Lung microvascular endothelial cell (primary cell): Measurements from ENCODE around the gene GFPT2. TPM values are rescaled to one million over a fixed set of nuclear protein-coding genes. Genes with fewer than 3 reads are reported as not detected.

Experiments
- DNase-seq, 2 donors: peaks; one replicate each; pipeline versions ENCODE4 v3.0.0 to v3.0.0-alpha.2; 2010; ENCODE audit warnings: low read depth in 2 of 2
- total RNA-seq: library from RNA; depleted of rRNA; stranded (reverse); fragments of >200 nt; gene quantifications from 2 replicates; pipeline ENCODE4 v1.2.1, GENCODE V29; 2014

The GFPT2 gene
- total RNA-seq, 1 donor from 2014 or later = 0.79 TPM

DNA sequence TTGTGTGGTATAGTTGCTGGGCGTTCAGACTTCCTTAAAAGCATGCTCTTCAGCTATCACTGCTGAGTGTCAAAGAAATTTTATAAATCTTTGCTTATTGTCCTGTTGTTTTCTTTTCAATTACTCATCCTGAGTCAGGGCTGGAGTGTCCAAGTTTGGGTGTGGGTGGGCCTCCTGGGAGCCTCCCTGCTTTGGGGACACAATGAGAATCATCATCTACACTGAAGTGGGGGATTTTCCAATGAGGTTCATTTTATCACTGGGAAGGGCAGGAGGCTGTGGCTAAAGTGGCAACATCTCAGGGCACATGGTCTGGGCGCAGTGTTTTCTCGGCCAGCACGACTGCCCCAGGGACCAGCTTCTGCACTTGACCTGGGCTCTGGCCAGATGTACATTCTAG is 19.5 kb downstream of the GFPT2 start:
- DNase-seq = peak in 1 of 2 donors; percentile 66

- DNase-seq = no peak
Measured at GRCh38 chr5:180332861-180333260, 20.3 kb downstream of the GFPT2 start.

DNA sequence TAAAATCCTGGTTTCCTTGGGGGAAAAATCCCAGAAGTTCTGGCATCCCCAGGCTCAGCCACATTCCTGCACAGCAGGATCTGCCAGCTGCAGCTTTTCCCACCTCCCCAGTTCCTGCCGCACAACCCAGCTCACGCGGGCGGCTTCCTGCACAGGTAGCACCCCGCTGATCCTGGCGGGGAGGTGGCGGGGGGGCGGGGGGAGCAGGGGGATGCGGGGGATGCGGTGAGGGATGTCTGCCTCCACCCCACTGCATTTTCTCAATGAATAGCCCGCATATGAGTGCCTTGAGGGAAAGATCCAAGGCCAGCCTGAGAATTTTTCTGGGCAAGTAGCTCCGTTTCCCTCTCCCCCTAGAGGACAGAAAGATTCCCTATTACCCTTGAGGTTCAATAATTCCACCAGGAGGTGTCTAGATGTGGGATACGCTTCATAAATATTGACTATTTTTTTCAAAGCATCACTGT is 21.1 kb downstream of the GFPT2 start:
- no peak for DNase-seq

GRCh38 chr5:180331647-180331950 is 21.5 kb downstream of the GFPT2 start:
- DNase-seq = no peak

- DNase-seq = peak in 1 of 2 donors; percentile 94
Measured at GRCh38 chr5:180330810-180331646, 22.1 kb downstream of the GFPT2 start.

DNA sequence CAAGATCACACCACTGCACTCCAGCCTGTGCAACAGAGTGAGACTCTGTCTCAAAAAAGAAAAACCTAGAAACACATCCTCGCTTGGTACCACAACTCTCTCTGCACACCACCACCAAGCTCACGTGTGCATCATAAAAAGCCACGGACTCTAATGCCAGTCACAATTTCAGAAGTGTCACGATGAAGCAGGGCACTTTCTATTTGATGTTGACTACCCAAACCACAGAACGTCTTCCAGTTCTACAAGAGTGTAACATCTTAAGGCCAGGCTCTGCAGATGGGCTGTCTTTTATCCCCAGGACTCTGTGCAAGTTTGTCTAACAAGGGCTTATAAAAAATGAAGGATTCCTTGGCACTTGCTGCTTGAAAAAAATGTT is 22.9 kb downstream of the GFPT2 start:
- no peak for DNase-seq

DNA sequence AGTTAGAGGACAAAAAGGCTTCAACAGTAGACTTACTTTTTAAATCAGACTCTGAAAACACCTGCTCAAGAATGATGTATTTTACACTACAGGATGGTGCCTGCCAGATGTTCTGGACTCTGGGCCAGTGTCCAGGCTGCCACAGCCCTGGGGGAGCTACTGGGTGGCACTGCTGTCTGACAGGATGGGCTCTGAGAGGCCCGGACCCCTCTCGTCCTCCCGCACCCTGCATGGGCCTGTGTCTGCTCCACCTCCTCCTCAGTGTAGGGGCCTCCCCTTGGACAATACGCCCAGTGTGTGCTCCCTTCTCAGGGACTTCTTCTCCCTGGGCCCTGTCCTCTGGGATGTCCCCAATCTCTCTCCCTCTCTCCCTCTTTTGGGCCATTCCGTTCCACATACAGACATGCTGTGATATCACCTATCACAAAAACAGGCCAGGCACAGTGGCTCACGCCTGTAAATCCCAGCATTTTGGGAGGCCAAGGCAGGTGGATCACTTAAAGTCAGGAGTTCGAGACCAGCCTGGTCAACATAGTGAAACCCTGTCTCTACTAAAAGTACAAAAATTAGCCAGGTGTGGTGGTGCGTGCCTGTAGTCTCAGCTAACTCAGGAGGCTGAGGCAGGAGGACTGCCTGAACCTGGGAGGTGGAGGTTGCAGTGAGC is 23.4 kb downstream of the GFPT2 start:
- DNase-seq = no peak

DNA sequence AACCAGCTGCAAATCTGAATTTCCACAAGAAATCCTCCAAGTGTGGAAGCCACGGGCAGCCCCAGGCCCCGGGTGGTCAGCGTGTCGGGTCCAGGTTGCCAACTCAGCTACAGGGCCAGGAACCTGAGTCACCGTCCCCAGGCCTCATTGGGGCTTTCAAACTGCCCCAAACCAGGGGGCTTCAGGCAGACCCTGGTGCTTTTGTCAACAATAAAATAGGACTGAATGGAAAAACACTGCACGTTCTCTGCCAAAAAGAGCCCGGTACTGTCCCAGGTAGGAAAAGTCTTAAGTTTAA is 24.0 kb downstream of the GFPT2 start:
- DNase-seq = no peak

- peak; percentile 83 to 84 for DNase-seq
Measured at GRCh38 chr5:180328296-180329137, 24.6 kb downstream of the GFPT2 start.

- DNase-seq = no peak
Measured at GRCh38 chr5:180326989-180327565, 26.1 kb downstream of the GFPT2 start.

DNA sequence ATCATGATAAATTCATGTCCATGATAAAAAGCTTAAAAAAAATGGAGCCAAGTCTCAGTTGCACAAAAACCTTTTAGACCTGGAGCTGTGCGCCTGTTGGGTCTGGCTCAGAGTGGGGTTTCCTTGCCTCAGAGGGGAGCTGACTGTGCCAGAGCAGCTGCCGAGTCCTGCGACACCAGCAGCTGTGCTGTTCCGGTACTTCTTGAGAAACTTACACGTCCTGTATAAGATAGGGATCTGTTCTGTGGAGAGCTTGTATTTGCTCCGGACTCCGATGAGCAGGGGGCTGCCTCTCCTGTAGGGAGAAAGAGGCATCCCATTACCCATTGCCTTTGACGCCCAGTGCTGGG is 28.6 kb downstream of the GFPT2 start:
- no peak for DNase-seq

GRCh38 chr5:180323941-180324600 is 29.1 kb downstream of the GFPT2 start:
- DNase-seq = peak in 1 of 2 donors; percentile 50

DNA sequence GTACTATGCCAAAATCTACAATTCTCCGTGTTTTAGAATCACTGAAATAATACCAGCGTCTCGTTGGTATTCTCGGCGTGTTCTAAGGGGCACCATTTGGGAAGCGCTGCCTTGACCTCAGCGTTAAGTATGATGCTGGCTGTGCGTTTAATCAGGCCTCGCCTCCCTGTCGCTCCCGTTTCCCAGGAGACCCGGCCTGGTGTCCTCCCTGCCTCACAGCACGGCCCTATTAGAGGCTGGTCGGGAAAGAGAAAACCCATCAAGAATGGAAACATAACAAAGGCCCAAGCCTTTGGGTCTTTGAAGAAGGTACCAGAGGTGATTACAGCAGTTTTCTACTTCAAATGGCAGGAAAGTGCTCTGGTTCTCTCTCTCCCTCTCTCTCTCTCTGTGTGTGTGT is 30.0 kb downstream of the GFPT2 start:
- no peak for DNase-seq

DNA sequence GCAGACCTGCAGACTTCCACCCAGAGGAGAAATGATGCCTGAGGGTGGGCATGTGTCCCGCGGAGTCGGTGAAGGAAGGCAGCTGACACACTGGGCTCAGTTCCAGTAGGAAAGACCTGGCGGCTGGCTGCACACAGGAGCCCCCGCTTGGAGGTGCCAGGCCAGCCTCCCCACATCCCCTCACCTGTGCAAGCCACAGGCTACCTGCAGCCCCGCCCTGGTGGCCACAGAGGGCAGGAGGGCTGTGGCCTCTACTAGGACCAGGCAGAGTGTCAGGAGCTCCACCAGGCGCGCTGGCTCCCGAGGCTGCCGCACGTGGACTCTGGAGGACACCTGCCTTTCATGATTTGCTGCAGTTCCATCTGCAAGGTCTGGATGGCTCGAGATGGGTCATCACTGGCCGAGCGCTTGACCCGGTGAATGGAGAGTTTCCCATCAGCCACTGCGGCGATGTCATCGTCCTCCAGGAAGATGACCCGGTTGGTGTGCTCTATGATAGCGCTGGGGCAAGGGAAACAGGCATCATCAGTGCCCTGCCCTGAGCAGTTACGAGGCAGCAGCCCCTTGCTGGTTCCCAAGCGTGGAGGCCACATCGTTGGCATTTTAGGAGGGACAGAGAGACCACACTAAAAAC is 34.6 kb downstream of the GFPT2 start:
- no peak for DNase-seq

GRCh38 chr5:180316586-180316985 is 36.5 kb downstream of the GFPT2 start:
- no peak for DNase-seq

DNA sequence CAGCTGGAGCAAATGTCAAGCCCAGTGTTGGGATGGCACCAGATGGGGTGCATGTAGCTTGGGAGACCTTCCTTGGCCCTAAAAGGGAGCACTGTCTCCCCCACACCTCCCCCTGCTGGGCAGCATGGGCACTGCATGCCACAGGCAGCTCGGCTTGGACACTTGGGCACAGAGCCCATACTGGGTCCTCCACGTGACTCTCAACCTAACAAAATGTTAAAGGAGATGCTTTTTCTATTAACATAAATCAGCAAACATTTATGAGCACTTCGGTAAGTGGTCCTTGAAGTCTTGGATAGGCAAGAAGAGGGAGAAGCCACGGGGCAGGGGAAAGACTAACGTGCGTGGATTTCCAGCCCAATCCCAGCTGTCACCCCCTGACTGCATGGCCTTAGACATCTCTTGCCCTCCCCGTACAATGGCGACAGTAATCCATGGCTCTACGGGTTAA is 37.3 kb downstream of the GFPT2 start:
- peak; percentile 59 to 67 for DNase-seq

- DNase-seq = peak in 1 of 2 donors; percentile 92
Measured at GRCh38 chr5:180313677-180314505, 39.2 kb downstream of the GFPT2 start.

- no peak for DNase-seq
Measured at GRCh38 chr5:180311216-180311615, 41.9 kb downstream of the GFPT2 start.

DNA sequence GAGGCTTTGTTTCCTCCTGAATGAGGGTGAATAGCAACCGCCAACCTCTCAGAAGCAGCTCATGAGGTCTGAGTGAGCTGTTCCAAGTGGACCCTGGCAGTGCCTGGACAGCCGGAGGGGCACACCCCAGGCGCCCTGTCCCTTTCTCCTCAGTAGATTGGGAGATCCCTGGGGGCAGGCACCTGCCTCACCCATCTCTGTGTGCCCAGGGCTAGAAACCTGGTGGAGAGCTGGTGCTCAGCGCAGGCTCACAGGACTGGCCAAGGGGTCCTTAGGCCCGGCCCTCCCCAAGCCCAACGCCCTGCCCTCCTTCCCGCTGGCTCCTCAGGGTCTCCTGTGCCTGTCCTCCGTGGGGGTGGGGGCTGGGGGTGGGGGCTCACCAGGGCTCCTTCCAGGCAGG is 46.3 kb downstream of the GFPT2 start:
- DNase-seq = no peak

DNA sequence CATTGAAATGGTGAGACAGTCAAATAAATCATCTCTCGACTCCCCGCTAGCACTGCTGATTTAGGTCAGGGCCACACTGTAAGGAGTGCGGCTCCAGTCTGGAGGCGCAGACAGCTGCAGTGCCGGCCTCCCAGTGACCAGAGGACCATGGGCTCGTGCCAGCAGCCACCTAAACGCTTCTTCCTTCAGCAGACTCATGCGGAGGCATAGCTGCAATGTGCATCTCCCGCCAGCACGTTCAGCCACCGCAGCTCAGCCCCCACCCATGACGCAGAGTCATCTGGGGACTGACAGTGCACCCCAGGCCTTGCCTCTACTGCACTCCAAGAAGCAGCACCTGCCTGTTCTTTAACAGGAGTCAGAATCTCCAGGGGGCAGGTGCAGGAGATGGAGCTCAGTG is 47.7 kb downstream of the GFPT2 start:
- DNase-seq = no peak
